OCI-LY7 (cell line): ENCODE data around the gene TEX48. TPM values are rescaled to one million over a fixed set of nuclear protein-coding genes. Genes with fewer than 3 reads are reported as not detected.

Source experiments
- BruUV-seq: library from RNA; stranded (reverse); fragments of 400-500 nt; replicated peaks from 2 replicates; lab custom pipeline; 2021; lab: Mats Ljungman, UMichigan
- CTCF ChIA-PET: fragments of 300-600 bp; sonication (Branson Sonifier 250); formaldehyde crosslinking; loops from one replicate; lab custom pipeline; 2022; ENCODE audit warnings: antibody characterized with exemption; ENCODE audit not compliant: unreplicated experiment; lab: Charles Lee
- POLR2A ChIA-PET: fragments of 300-600 bp; sonication (Branson Sonifier 250); formaldehyde crosslinking; loops from one replicate; lab custom pipeline; 2022; ENCODE audit warnings: antibody characterized with exemption; lab: Charles Lee
- DNase-seq: peaks from one replicate; pipeline ENCODE4 v3.0.0-alpha.2; 2015; ENCODE audit warnings: low spot score
- H2AFZ ChIP-seq: fragments of 200-600 bp; sonication (generic), shearing (Covaris generic); 2 replicates; pipeline ENCODE4 v1.6.1; 2014; ENCODE audit warnings: mild to moderate bottlenecking, antibody characterized with exemption, low read length, moderate library complexity
- H3K27ac ChIP-seq: fragments of 200-600 bp; sonication (generic); 2 replicates; pipeline ENCODE4 v1.5.1; 2014; ENCODE audit warnings: mixed run types, low read depth, mild to moderate bottlenecking, moderate library complexity, low read length, inconsistent platforms; ENCODE audit not compliant: poor library complexity, severe bottlenecking
- H3K36me3 ChIP-seq: fragments of 200-600 bp; sonication (generic); 2 replicates; pipeline ENCODE4 v1.6.1; 2014; ENCODE audit warnings: mild to moderate bottlenecking, antibody characterized with exemption, low read length, moderate library complexity, mixed read lengths; ENCODE audit not compliant: insufficient read depth
- H3K4me1 ChIP-seq: fragments of 200-600 bp; sonication (generic); 2 replicates; pipeline ENCODE4 v1.5.1; 2014; ENCODE audit warnings: mild to moderate bottlenecking, low read length; ENCODE audit not compliant: insufficient read depth, poor library complexity, severe bottlenecking
- H3K4me2 ChIP-seq: fragments of 200-600 bp; sonication (generic); 2 replicates; pipeline ENCODE4 v1.6.1; 2014; ENCODE audit warnings: mild to moderate bottlenecking, low read length
- H3K4me3 ChIP-seq: fragments of 200-600 bp; sonication (generic); 2 replicates; pipeline ENCODE4 v1.5.1; 2014; ENCODE audit warnings: mild to moderate bottlenecking, low read depth, low read length; ENCODE audit not compliant: poor library complexity, severe bottlenecking
- H3K79me2 ChIP-seq: fragments of 200-600 bp; sonication (generic); 2 replicates; pipeline ENCODE4 v1.6.1; 2016; ENCODE audit warnings: low read depth, mild to moderate bottlenecking, low read length, moderate library complexity, mixed read lengths; ENCODE audit not compliant: insufficient read depth
- H3K9me2 ChIP-seq: fragments of 200-600 bp; sonication (generic); 2 replicates; pipeline ENCODE4 v1.6.1; 2016; ENCODE audit warnings: mild to moderate bottlenecking, low read length, mixed read lengths; ENCODE audit not compliant: insufficient read depth
- H3K9me3 ChIP-seq: fragments of 200-600 bp; sonication (generic); 2 replicates; pipeline ENCODE4 v1.6.1; 2014; ENCODE audit warnings: mild to moderate bottlenecking, mixed run types, low read length, mixed read lengths
- H4K20me1 ChIP-seq: fragments of 200-600 bp; sonication (generic); 2 replicates; pipeline ENCODE4 v1.6.1; 2014; ENCODE audit warnings: mild to moderate bottlenecking, antibody characterized with exemption, low read length, moderate library complexity, mixed read lengths; ENCODE audit not compliant: insufficient read depth
- CTCF ChIP-seq: fragments of 200-600 bp; sonication (generic); conservative IDR thresholded peaks from 2 replicates; pipeline ENCODE4 v1.5.1; 2014; ENCODE audit warnings: mild to moderate bottlenecking, antibody characterized with exemption, low read length, moderate library complexity, mixed read lengths
- EZH2phosphoT487 ChIP-seq: fragments of 200-600 bp; sonication (generic); IDR thresholded peaks from 2 replicates; pipeline ENCODE4 v1.6.1; 2018; ENCODE audit warnings: low read depth, borderline replicate concordance, mild to moderate bottlenecking, mixed run types, antibody characterized with exemption, low read length, moderate library complexity, mixed read lengths
- intact Hi-C: fragments of 100-400 bp; cut with micrococcal nuclease; formaldehyde crosslinking; loops from one replicate; pipeline ENCODE4 v1.10.0; 2022; ENCODE audit not compliant: unreplicated experiment
- total RNA-seq, 2 experiments: library from RNA; depleted of rRNA in 1 of 2; stranded (reverse); fragments of >200 nt in 1 of 2; shearing (Covaris generic) in 1 of 2; gene quantifications; 2 replicates each; pipeline ENCODE4 v1.2.3, GENCODE V29; 2014 to 2022

Gene TEX48
- total RNA-seq, 2 experiments from 2014 or later: not detected

DNA sequence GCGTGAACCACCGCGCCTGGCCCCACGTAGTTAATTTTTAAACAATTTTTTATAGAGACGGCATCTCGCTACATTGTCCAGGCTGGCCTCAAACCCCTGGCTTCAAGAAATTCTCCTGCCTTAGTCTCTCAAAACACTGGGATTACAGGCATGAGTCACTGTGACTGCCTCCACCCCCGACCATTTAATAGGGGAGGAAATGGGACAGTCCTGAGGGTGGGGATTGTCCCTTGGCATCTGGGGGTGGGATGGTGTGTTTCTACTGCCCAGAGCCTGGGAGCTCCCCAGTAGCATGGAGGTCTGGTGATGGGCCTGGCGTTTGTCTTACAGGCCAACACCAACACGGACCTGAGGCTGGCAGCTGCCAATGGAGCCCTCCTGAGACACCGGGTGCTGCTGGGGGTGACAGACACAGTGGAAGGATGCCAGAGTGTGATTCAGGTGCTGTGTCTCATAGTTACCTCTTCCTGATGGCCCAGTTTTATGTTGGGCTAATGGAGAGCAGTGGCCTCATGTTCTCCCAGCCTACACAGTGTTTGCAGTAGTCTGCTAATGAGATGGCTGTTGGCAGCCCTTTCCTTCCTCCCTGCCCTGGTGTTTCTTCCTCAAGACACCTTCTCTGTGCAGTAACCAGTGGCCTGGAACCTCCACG, 48.4 kb downstream of the TEX48 start:
- H3K4me1 ChIP-seq: no peaks in the 10 kb centered on the region
- H3K9me2 ChIP-seq: no peaks in the 10 kb centered on the region
- no TSS peak for BruUV-seq
- TF ChIP-seq EZH2phosphoT487 (no peak), CTCF (no peak)
- H2AFZ ChIP-seq: no peak overlapping the region
- intact Hi-C loops: no loop called here
- no peaks in the 10 kb centered on the region for H4K20me1 ChIP-seq
- peaks cover 96% of the 10 kb centered on the region for H3K36me3 ChIP-seq
- H3K4me3 ChIP-seq: no peak overlapping the region
- H3K79me2 ChIP-seq: no peaks in the 10 kb centered on the region
- no peak for DNase-seq
- H3K9me3 ChIP-seq: no peaks in the 10 kb centered on the region
- no peak overlapping the region for H3K4me2 ChIP-seq
- CTCF ChIA-PET: no interaction called here
- no peak overlapping the region for H3K27ac ChIP-seq
- POLR2A ChIA-PET: no interaction called here

GRCh38 chr9:114631166-114631565, 50.8 kb downstream of the TEX48 start:
- H3K9me2 ChIP-seq: no peaks in the 10 kb centered on the region

More at GRCh38 chr9:114631166-114631565, 50.8 kb downstream of the TEX48 start:
- H3K27ac ChIP-seq: no peak overlapping the region
- no TSS peak for BruUV-seq
- no peak overlapping the region for H3K4me2 ChIP-seq
- ChIA-PET POLR2A (no interaction called here), CTCF (no interaction called here)
- DNase-seq: no peak
- peaks cover 98% of the 10 kb centered on the region for H3K36me3 ChIP-seq
- no peak for TF ChIP-seq EZH2phosphoT487
- TF ChIP-seq CTCF: no peak
- H3K9me3 ChIP-seq: no peaks in the 10 kb centered on the region
- no peak overlapping the region for H3K4me3 ChIP-seq
- no peaks in the 10 kb centered on the region for H3K79me2 ChIP-seq
- H2AFZ ChIP-seq: no peak overlapping the region
- no peaks in the 10 kb centered on the region for H4K20me1 ChIP-seq
- no peaks in the 10 kb centered on the region for H3K4me1 ChIP-seq
- intact Hi-C loops: no loop called here
